Activated CD4-positive, alpha-beta T cell treated with anti-CD3 and anti-CD28 coated beads, Interleukin-10, Interleukin-2, amounts not matched to agents 100 ng/mL and 50 ng/mL, durations not matched to agents 16 hours and 8 hours (primary cell): ENCODE results near the gene NEURL1.
"Not testable (repeated sequence)": the region's sequence is repeated elsewhere in the genome, so short reads cannot be mapped to it uniquely, and the experiment has no call there.

Experiments
- DNase-seq: peaks from one replicate; pipeline ENCODE4 v3.0.0-alpha.2; 2020

NEURL1 gene

DNA sequence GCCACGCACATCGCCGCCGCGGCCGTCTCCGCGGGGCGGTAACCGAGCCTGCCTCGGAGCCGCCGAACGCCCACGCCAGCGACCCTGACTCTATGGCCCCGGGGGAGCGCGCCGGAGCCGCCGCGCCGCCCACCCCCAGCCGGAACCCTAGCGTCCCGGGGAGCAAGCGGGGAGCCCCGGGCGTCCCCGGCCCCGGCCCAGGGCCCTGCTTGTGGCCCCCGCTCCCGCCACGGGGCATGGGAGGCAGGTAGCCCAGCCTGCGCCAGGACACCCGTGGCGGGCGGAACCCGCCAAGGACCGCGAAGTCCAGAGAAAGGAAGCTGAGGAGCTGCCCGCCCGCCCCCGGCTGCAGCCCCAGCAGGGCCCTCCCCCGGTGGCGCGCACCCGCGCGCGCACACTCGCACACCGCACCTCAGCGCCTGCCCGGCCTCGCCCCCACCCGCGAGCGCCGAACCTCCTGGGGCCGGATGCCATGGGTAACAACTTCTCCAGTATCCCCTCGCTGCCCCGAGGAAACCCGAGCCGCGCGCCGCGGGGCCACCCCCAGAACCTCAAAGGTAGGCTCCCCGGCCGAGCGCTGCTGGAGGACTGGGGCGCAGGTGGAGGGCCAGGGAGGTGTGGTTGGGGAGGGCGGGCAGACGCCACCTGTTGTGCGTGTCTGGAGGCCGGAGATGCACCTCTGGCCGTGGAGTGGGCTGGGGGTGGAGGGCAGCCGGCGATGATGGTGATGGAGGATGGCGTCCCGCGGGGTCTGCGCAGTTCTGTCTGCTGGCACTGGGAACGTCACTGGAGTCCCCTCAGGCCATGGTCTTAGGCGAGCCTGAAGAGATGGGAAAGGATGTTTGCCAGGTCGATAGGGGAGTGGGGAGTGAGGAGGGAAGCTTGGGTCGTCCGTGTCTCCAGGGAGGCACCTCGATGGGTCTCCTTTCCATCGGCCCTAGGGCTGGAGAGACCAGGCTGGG lies 692 bp downstream of the NEURL1 start:
- DNase-seq, result peak; percentile 38

DNA sequence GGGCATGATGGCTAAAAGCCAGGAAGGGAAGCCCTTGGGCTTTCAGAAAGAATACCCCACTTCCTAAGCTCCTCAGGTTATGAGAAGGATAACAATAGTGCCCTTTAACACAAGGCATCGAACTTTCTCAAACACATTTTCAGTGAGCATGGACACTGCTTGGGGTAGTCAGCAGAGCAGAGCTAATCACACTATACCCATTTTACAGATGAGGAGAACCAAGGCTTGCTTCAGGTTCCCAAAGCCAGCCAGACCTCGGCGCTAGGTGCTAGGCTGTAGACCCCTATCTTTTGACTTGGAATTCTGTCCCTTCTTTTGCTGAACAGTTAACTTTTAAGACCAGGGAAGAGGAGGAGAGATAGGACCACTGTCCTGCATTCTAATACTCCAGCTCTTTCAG lies 1.8 kb downstream of the NEURL1 start:
- DNase-seq, result no peak

- no peak for DNase-seq
These were observed 3.8 kb downstream of the NEURL1 start for GRCh38 chr10:103497161-103497915.

DNA sequence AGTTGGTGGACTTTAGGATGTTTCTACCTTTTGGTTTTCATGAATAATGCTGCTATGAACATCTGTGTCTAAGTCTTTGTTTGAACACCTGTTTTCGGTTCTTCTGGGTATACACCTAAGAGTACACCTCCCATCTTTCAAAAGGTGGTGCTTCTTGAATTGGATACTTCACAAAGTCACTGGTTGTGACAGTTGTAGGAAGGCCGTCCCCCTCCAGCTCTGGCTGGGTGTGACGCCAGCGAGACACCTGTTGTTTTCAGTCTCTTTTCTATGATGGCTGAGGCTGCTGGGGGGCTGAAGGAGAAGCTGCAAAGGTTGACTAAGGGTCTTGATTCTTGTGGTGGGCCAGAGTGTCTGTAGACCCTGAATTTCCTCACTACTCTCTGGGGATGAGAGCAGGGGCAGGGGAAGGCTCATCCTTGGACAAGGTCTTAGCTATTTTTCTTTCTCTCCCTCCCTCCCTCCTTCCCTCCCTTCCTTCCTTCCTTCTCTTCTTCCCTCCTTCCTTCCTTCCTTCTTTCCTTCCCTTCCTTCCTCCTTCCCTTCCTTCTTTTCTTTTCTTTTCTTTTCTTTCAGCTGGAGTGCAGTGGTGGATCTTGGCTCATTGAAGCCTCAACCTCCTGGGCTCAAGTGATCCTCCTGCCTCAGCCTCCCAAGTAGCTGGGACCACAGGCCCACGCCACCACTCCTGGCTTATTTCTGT lies 5.6 kb downstream of the NEURL1 start:
- DNase-seq, result no peak

DNA sequence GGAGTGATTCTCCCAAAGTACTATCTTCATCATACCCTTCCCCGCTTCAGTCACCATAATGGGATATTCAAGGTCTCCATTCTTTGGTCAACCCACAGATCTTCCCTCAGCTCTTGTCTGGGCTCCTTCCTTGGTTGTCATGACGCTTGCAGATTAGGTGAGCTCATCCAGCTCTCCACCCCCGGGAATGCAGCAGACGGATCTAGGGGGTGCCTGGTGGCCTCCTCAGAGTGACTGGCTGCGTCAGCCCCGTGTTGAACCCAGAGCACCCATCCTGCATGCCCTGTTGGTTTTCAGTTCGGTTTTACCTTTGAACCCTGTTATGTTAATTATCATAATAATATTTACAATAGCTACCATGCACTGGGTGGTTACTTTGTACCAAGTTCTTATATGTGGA lies 6.4 kb downstream of the NEURL1 start:
- no peak for DNase-seq

DNA sequence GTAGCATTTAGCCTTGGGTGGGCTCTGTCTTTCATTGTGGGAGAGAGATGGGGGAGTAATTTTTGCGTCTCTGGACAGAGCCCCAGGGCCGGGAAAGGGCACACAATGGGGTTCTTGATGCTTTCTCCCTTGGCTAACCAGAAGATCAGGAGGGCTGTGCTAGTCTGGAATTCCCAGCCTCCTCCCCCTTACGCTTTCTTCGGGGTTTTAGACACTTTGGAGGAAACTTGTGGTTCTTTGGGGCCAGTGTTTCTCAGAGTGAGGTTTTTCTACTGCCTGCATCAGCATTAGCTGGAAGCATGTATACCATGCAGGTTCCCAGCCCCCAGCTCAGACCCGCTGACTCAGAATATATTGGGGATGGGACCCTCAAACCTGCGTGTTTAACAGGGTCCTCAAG lies 7.0 kb downstream of the NEURL1 start:
- peak; percentile 21 for DNase-seq

DNA sequence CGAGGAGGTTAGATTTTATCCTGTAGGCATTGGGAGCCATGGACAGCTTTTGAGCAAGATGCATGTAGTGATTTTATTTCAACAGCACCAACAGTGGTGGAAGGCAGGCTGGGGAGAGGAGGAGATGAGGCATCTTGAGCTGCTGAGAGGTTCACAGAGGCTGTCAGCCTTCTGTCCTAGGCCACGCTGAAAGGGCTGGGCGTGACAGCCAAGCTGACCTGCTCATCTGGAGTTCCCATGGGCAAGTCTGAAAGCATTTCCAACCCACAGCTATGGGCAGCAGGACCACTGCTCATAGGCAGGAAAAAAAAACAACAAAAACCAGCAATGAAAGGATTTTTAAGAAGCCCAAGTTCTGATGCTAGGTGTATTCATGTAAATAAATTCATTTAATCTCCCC lies 7.7 kb downstream of the NEURL1 start:
- no peak for DNase-seq

- no peak for DNase-seq
These were observed 9.6 kb downstream of the NEURL1 start for GRCh38 chr10:103502849-103503660.

DNA sequence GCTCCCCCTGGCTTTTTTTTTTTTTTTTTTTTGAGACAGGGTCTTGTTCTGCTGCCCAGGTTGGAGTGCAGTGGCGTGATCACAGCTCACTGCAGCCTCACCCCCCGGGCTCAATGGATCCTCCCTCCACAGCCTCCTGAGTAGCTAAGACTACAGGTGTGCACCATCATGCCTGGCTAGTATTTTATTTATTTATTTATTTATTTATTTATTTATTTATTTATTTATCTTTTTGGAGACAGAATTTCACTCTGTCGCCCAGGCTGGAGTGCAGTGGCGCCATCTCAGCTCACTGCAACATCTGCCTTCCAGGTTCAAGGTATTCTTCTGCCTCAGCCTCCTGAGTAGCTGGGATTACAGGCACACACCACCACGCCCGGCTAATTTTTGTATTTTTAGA lies 10.3 kb downstream of the NEURL1 start:
- not testable (repeated sequence) for DNase-seq

DNA sequence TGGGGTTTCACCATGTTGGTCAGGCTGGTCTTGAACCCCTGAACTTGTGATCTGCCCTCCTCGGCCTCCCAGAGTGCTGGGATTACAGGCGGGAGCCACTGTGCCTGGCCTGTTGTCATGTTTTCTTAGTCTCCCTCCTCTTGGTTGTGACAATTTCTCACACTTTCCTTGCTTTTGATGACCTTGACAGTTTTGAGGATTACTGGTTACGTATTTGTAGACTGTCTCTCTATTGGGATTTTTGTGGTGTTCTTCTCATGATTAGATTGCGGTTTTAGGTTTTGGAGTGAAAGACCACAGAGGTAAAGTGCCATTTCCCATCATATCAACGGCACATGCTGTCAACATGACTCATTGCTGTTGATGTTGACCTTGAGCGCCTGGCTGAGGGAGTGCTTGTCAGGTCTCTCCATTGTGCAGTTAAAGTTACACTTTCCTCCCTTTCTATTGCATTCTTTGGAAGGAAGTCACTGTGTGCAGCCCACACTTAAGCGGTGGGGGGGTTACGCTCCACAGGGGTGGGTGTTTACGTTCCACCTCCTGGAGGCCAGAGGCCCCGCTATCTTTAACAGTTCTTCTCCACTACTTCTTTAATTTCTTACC lies 10.8 kb downstream of the NEURL1 start:
- peak; percentile 92 for DNase-seq

- DNase-seq, result no peak
These were observed 12.6 kb downstream of the NEURL1 start for GRCh38 chr10:103506061-103506460.

GRCh38 chr10:103507235-103508191 lies 14.0 kb downstream of the NEURL1 start:
- no peak for DNase-seq

GRCh38 chr10:103510046-103510685 lies 16.7 kb downstream of the NEURL1 start:
- no peak for DNase-seq

DNA sequence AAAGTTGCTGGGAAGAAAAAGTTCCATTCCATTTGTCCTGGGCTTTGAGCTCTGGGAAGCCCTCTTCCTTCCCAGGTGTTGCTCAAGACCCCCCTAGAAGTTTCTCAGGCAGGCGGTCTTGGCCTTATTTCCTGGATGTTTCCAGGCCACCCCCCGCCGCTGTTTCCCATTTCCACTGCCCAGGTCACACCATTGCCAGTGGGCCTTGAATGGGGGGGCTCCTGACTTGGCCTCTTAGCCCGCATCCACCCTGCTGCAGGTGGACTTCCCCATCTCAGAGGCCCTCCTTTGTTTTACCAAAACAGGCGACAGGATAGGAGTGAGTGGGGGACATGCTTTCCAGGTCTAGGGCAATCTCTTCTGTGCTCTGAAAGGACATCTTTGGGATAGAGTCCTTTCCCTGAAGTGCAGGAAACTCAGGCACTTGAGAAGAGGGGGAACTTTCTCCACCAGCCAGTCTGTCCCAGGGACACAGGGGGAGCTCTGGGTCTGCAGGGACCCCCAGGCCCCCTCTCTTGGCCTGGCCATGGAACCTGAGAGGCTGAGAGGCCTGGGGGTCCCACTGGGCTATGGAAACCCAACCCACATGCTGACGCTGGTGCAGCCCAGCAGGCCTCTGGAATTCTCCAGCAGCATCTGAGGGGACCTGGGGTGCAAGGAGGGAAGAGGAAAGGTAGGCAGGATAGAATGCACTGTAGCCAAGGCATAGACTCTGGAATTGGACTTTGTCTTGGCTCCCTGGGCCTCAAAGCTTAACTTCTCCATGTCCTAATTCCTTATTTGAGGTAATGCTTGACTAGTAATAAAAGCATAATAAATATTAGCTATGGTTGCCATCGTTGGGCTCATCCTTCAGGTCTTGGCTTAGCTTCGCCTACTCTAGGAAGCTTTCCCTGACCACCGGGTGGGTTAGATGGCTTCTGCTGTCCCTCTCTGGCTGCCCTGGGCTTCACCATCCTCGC lies 17.6 kb downstream of the NEURL1 start:
- DNase-seq, result no peak

- no peak for DNase-seq
These were observed 18.7 kb downstream of the NEURL1 start for GRCh38 chr10:103512166-103512565.

DNA sequence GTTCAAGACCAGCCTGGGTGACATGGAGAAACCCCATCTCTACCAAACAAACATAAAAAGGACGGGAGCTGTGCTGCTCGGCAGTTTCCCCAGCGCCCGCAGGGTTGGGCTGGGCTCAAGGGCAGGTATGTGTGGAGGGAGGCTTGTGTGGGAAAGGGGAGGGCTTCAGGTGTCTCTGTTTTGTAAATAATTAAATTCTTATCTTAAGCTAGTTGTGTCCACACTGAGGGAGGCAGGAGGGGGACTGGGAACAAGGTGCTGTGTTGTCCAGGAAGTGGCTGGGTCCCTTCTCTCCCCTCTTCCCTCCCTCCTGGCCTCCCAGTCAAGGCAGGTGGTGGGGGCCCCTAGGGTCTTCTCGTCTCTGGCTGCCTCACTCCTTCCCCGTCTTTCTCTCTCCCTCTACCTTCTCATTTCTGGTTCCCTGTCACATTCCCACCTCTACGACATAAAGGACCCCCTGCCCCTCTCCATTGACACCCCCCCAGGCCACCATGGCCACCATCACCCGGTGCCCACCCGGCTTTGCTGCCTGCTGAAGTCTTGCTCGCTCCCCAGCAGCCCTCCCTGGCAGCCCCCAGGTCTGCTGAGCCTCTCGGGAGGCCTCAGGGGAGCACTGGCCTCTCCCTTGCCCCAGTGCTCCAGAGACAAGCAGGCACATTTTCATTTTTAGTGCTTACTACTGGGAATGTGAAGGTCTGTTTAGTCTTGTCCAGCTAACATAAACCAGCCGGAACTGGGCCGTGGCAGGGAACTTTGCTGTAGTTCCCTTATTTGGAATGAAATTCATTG lies 19.3 kb downstream of the NEURL1 start:
- DNase-seq, result no peak

DNA sequence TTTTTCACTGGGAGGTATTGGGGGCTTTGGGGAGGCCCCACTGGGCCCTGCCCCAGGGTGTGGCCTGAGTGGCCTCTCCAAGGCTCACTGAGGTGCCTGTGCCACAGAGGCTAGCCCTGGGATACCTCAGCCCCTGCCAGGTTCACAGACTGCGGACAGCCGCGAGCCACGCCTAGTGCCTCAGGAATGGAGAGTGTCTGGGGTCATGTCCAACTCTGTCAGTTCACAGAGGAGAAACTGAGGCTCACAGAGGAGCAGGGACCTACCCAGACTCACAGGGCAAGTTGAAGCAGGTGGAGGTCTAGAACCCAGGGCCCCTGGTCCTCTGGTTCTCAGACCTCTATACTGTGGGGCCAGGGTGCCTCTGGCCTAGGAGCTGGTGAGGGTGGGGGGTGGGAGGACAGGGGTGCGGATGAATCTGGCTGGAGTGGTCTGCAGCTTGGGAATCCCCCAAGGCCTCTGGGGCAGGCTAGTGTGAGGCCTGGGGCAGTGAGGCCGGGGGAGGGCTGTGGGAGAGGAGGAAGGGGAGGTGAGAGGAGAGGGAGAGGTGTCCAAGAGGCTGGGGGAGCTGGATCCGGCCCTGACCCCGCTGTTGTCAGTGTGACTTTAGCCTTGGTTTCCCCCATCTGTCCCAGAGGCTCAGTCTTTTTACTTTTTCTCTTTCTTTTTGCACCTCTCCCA lies 20.0 kb downstream of the NEURL1 start:
- no peak for DNase-seq

DNA sequence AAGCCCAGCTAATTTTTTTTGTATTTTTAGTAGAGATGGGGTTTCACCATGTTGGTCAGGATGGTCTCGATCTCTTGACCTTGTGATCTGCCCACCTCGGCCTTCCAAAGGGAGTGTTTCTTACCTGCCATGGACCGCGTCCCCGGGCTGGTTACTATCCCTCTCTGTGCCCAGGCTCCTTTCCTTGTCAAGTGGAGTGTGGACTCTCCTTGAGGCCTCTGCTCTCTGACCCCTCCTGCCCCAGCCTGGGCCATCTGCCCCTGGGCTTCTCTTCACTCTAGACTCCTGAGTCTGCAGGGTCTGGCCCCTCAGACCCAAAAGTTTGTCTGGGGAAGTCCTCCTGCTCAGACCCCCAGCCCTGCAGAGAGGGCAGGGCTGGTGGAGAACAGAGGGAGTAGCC lies 20.7 kb downstream of the NEURL1 start:
- DNase-seq, result no peak
